Mesendoderm (in vitro differentiated cells): ENCODE results near the gene QPCTL. TPM values are rescaled to one million over a fixed set of nuclear protein-coding genes. Genes with fewer than 3 reads are reported as not detected.
A peak's percentile ranks its signal among the peaks of the same experiment; 100 is the strongest.

ENCODE experiments used
- DNase-seq: peaks from one replicate; pipeline ENCODE4 v3.0.0; 2013
- H2AK5ac ChIP-seq: 2 replicates; pipeline ENCODE4 v1.6.1; 2013; ENCODE audit warnings: low read length, inconsistent platforms
- H2BK120ac ChIP-seq: 2 replicates; pipeline ENCODE4 v1.6.1; 2013; ENCODE audit warnings: low read depth, mild to moderate bottlenecking, low read length, moderate library complexity, mixed read lengths
- H2BK15ac ChIP-seq: replicated peaks from 2 replicates; pipeline ENCODE4 v1.6.1; 2013; ENCODE audit warnings: low read depth, mild to moderate bottlenecking, moderate library complexity
- H2BK5ac ChIP-seq: 2 replicates; pipeline ENCODE4 v1.6.1; 2013; ENCODE audit warnings: low read length, inconsistent platforms
- H3K18ac ChIP-seq: 2 replicates; pipeline ENCODE4 v1.6.1; 2013; ENCODE audit warnings: mild to moderate bottlenecking, low read length, mixed read lengths
- H3K23ac ChIP-seq: one replicate; pipeline ENCODE4 v1.6.1; 2013; ENCODE audit warnings: low read length
- H3K27ac ChIP-seq: 2 replicates; pipeline ENCODE4 v1.5.1; 2013; ENCODE audit warnings: low read depth, mild to moderate bottlenecking, inconsistent platforms, low read length, moderate library complexity
- H3K27me3 ChIP-seq: 2 replicates; pipeline ENCODE4 v1.6.1; 2013; ENCODE audit warnings: low read length, control low read depth, mild to moderate bottlenecking, inconsistent platforms; ENCODE audit not compliant: insufficient read depth, poor library complexity
- H3K36me3 ChIP-seq: 2 replicates; pipeline ENCODE4 v1.6.1; 2013; ENCODE audit warnings: low read length, inconsistent platforms; ENCODE audit not compliant: control insufficient read depth, insufficient read depth
- H3K4ac ChIP-seq: one replicate; pipeline ENCODE4 v1.6.1; 2013; ENCODE audit warnings: low read depth, mild to moderate bottlenecking, low read length, moderate library complexity
- H3K4me1 ChIP-seq: 2 replicates; pipeline ENCODE4 v1.6.1; 2013; ENCODE audit warnings: low read depth, low read length, inconsistent platforms; ENCODE audit not compliant: control insufficient read depth
- H3K4me2 ChIP-seq: 2 replicates; pipeline ENCODE4 v1.6.1; 2013; ENCODE audit warnings: low read length
- H3K4me3 ChIP-seq: 2 replicates; pipeline ENCODE4 v1.5.1; 2013; ENCODE audit warnings: mild to moderate bottlenecking, low read length
- H3K56ac ChIP-seq: one replicate; pipeline ENCODE4 v1.6.1; 2013; ENCODE audit warnings: low read length
- H3K79me1 ChIP-seq: 2 replicates; pipeline ENCODE4 v1.6.1; 2013; ENCODE audit warnings: low read length, inconsistent platforms
- H3K79me2 ChIP-seq: 2 replicates; pipeline ENCODE4 v1.6.1; 2013; ENCODE audit warnings: mild to moderate bottlenecking, low read length; ENCODE audit not compliant: control insufficient read depth, insufficient read depth
- H3K9ac ChIP-seq: 2 replicates; pipeline ENCODE4 v1.6.1; 2013; ENCODE audit warnings: low read length, inconsistent platforms
- H4K5ac ChIP-seq: one replicate; pipeline ENCODE4 v1.6.1; 2013; ENCODE audit warnings: low read length
- H4K8ac ChIP-seq: one replicate; pipeline ENCODE4 v1.6.1; 2013; ENCODE audit warnings: low read depth, mild to moderate bottlenecking, control low read depth, low read length, moderate library complexity
- WGBS: extraction: QIAGEN DNeasy Blood & Tissue Kit; methylation state at CpG from one replicate; pipeline ENCODE4 v1.1.7; 2013; ENCODE audit warnings: low lambda C conversion rate, missing lambda C conversion rate; ENCODE audit not compliant: insufficient coverage; ENCODE audit errors: extremely low coverage; 5-methylcytosine and 5-hydroxymethylcytosine counted together
- small RNA-seq: library from polyadenylated mRNA; stranded (forward); fragments of <200 nt; extraction: miRNeasy Mini kit (QIAGEN cat#:217004); gene quantifications from one replicate; pipeline ENCODE3, GENCODE V24; 2013; ENCODE audit not compliant: insufficient read depth

QPCTL gene

DNA sequence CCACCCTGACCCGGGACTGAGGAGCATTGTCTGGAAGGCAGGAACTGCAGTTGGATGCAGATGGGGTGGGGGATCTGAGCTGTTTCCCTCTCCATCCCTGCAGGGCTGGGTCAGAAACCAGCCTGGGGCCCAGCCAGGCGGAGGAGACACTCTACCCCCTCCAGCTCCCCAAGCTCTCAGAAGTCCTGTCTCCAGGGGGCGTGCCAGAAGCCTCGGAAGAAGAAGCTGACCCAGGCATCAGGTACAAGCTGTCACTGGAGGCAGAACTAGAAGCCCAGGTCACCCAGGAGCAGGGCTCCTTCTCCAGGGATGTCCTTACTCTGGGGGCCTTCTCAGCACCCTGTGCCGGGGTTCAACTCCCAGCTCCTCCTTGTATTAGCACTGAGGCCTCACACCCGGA, 61.1 kb downstream of the QPCTL start:
- no peak overlapping the region for H3K4me3 ChIP-seq
- no peak overlapping the region for H3K4me2 ChIP-seq
- H2BK120ac ChIP-seq: no peak overlapping the region
- no peak overlapping the region for H4K5ac ChIP-seq
- H3K18ac ChIP-seq: no peak overlapping the region
- no peaks in the 10 kb centered on the region for H3K27me3 ChIP-seq
- no peak overlapping the region for H2BK15ac ChIP-seq
- no peaks in the 10 kb centered on the region for H3K4me1 ChIP-seq
- no CpG with 5 or more reads among the region's 6 CpGs for WGBS
- no peaks in the 10 kb centered on the region for H3K79me1 ChIP-seq
- H3K79me2 ChIP-seq: no peaks in the 10 kb centered on the region
- peak; percentile 84 for DNase-seq
- no peak overlapping the region for H3K23ac ChIP-seq
- no peak overlapping the region for H3K9ac ChIP-seq
- no peak overlapping the region for H3K4ac ChIP-seq
- no peaks in the 10 kb centered on the region for H3K36me3 ChIP-seq
- no peak overlapping the region for H2BK5ac ChIP-seq
- H2AK5ac ChIP-seq: no peak overlapping the region
- H4K8ac ChIP-seq: no peak overlapping the region
- no peak overlapping the region for H3K56ac ChIP-seq
- no peak overlapping the region for H3K27ac ChIP-seq

Small RNA genes lying within 50 kb of the gene (small RNA-seq; reads per million reads assigned to genes)
- gene MIR642A (0.54 reads per million), gene RN7SL836P (not detected)
